ENCODE data around the gene PAPOLB.

PAPOLB gene

DNA sequence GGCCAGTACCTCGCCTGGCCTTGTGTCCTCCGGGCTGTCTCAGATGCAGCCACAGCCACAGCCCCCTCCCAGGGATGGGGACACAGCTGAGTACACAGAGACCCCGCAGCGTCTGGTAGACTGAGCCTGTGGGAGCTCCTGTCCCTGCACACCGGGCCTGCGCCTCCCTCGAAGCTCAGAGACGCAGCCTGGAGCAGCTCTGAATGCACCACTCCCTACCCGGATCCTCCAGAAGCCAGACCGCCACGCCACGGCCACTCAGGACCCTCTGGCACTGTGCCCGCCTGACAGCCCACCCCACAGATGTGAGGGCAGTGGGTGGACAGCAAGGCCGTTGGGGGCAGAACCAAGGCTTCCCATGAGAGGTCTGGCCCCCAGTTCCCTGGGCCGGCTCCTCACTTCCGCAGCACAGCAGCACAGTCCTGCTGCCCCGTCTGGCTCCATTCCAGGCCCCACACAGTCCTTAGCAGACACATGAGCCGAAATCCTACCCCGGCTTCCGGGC, 40.8 kb downstream of the PAPOLB start:
- TF ChIP-seq, protein P1, sequence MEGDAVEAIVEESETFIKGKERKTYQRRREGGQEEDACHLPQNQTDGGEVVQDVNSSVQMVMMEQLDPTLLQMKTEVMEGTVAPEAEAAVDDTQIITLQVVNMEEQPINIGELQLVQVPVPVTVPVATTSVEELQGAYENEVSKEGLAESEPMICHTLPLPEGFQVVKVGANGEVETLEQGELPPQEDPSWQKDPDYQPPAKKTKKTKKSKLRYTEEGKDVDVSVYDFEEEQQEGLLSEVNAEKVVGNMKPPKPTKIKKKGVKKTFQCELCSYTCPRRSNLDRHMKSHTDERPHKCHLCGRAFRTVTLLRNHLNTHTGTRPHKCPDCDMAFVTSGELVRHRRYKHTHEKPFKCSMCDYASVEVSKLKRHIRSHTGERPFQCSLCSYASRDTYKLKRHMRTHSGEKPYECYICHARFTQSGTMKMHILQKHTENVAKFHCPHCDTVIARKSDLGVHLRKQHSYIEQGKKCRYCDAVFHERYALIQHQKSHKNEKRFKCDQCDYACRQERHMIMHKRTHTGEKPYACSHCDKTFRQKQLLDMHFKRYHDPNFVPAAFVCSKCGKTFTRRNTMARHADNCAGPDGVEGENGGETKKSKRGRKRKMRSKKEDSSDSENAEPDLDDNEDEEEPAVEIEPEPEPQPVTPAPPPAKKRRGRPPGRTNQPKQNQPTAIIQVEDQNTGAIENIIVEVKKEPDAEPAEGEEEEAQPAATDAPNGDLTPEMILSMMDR (IDR thresholded peaks at IDR 0.05; ENCODE audit: low read depth, low read length, missing control alignments): no peak
- DNase-seq (ENCODE audit: low read depth): no peak
- no peak overlapping the region for H3K4me3 ChIP-seq (ENCODE audit: low read depth, low read length)

DNA sequence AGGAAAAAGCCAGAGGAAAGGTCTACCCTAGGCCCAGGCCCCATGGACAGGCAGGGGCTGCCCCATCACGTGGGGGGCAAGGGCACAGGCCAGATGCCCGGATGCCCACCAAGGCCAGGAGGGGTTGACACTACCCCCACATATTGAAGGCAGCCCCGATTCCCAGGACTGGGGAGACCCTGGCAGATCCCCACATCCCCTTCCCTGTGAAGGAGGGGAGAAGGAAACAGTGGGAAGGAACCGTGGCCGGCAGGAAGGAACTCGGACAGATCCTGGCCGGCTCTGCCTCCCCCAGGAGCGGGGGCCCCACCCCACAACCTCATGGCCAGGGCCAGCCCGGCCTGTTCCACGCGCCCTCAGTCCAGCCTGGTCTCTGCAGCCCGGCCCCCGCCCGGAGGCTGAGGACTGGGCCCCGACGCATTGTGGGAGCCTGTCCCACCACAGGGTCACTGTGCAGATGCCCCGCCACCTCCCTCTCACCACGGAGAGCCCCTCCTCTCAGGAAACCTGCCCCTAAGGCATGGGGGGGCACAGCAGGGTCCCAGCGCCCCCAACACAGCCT, 41.3 kb downstream of the PAPOLB start:
- TF ChIP-seq, protein P1 (IDR thresholded peaks at IDR 0.05; ENCODE audit: low read depth, low read length, missing control alignments): no peak
- DNase-seq (ENCODE audit: low read depth): no peak
- H3K4me3 ChIP-seq (ENCODE audit: low read depth, low read length): no peak overlapping the region

DNA sequence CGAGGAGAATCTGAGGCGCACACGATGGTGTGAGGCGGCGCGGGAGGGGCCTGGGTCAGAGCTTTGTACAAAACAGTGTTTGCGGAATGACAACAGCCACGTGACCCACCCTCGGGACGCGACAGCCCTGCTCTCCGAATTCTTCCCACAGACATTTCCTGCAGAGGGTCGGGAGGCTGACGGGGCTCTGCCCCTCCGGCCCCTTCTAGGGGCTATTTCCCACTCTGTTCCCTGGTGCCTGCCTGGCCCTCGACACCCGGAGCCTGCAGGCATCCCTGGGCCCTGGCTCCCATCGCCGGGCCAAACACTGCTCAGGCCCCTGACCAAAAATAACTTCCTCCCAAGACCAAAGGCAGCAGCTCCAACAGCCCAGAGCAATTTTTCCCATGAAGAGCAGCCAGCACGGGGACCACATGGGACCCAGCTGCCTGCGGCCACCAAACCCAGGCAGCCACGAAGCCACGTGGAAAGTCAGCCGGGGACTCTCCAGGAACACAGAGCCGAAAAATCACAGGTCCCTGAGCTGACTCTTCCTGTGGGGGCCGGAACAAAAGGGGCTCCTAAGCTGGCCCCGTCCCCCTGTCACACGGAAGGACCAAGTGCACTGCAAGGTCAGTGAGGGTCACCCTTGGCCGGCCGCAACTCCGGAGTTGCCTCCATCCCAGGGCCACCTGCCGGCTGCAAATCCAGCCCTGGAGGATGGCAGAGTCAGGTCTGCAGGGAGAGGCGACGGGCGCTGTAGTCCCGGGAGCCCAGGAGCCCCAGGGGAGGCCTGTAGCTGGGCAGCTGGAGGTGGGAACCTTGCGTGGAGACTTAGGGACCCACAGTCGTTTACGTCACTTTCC, 42.0 kb downstream of the PAPOLB start:
- no peak for DNase-seq (ENCODE audit: low read depth)
- no peak overlapping the region for H3K4me3 ChIP-seq (ENCODE audit: low read depth, low read length)
- TF ChIP-seq, protein P1 (IDR thresholded peaks at IDR 0.05; ENCODE audit: low read depth, low read length, missing control alignments): no peak

DNA sequence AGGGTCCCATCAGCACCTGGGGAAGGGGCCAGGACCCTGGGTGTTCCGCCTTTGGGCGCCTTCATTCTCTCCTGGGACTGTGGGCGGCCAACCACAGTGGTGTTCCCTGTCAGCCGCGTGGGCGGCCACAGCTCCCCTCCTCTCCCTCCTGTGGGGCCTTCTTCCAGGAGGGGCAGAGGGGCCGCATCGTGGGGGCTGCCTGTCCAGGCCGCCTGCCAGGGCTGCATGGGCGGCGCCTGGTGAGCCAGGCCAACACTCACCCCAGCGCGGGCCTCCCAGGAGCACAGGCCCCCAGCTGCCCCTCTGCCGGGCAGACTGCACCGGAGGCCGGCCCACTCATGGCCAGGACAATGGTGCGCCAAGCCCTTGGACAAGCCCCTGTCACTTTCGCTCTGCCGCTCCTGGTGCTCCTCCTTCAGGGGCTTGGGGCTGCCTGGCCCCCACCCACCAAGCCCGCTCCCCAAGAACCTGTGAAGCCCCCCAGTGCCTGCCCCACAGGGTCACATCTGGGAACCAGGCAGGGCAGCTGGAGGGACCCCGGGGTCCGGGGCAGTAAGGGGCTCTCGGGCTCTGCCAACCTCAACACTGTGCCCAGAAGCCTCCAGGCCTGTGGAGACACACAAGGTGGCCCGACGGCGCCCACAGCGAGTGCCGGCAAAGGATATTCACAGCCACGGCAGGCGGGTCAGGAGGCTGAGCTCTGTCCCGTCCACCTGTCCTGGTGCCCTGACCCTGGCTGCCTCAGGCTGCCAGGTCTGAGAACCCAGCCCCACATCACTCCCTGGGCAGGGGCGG, 43.6 kb downstream of the PAPOLB start:
- no peak overlapping the region for H3K4me3 ChIP-seq (ENCODE audit: low read depth, low read length)
- DNase-seq (ENCODE audit: low read depth): no peak
- TF ChIP-seq, protein P1 (IDR thresholded peaks at IDR 0.05; ENCODE audit: low read depth, low read length, missing control alignments): no peak

DNA sequence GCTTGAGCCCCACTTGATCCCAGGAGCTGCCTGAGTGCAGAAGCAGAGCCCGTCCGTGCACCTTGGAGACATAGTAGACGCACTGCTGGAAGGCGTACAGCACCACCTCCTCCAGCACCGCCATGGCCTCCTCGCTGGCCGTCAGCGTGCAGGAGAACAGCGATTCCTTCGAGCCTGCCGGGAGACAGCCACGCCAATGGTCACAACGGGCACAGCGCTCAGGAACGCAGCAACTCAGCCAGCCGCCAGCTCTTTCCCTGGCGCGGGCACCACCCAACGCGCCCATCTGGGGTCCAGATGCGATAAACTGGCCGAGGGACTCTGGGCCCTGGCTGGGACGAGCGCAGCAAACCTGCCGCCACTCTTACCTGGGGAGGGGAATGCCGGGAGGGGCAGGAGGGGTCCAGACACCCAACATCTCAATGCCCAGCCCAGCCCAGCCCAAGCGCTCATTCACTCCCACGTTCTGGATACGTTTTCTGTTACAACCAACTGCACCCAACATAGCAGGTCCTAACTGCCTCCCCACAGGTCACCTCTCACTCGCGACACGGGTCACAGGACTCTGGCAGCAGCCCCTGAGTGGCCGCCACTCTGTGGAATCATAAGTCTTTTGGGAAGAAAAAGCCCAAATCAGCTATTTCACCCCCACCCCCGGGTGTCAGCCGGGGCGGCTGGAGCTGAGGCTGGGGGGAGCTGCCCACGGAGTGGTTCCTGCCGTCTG, 44.5 kb downstream of the PAPOLB start:
- TF ChIP-seq, protein P1 (IDR thresholded peaks at IDR 0.05; ENCODE audit: low read depth, low read length, missing control alignments): no peak
- H3K4me3 ChIP-seq (ENCODE audit: low read depth, low read length): no peak overlapping the region
- no peak for DNase-seq (ENCODE audit: low read depth)

DNA sequence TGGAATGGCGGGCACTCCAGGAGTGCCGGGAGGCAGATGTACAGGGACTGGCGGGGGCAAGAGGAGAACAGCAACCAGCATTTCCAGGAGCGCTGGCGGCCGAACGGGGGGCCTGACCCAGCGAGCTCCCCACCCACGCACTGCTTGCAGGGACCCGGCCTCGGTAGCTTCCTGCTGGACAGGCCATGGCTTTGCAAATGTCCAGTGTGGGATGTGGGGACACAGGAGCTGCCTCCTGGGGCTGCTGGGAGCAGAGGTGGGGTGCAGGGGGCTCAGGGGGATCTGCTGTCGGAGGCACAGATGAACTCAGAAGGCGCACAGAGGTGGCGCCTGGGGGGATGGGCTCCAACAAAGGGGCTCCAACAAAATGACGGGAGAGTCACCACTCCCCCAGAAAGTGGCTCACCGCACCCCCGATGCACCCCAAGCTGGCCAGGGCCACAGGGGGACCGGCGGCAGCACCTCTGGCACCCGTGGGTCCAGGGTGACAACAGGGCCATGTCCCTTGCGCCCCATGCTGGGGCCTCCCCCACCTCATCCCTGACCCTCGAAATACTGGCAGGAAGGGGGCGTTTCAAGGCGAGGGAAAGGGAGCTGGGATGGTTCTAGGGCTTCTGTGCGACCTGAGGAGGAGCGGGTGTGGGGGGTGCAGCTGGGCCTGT, 45.3 kb downstream of the PAPOLB start:
- no peak for DNase-seq (ENCODE audit: low read depth)
- no peak overlapping the region for H3K4me3 ChIP-seq (ENCODE audit: low read depth, low read length)
- TF ChIP-seq, protein P1 (IDR thresholded peaks at IDR 0.05; ENCODE audit: low read depth, low read length, missing control alignments): no peak

All from GM12864 (cell line).